Measurements from ENCODE around the gene CXCR6. TPM values are rescaled to one million over a fixed set of nuclear protein-coding genes. Genes with fewer than 3 reads are reported as not detected.

The CXCR6 gene
- total RNA-seq, 1 donor from 2014 or later = 0.33 TPM

DNA sequence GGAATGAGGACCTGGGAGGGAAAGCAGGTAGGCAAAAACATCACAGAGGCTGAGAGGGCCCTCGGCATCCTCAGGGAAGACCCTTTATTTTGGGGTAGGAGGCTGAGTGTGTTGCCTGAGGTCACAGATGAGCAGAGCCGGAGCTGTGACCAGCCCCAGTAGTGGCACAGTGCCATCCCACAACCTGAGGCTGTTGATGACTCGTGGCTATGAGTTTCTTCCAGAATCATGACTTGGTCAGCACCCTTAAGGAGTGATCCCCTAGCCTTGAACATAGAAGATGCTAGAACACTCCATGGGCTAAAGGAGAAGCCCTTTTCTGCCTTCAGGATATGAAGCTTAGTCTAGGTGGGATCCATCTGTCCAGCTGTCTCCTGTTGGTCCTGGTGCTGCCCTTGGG lies 19.5 kb upstream of the CXCR6 start:
- Histone ChIP-seq H3K4me3 (no peak overlapping the region), H3K9me3 (replicated peaks) (no peaks in the 10 kb centered on the region), H3K36me3 (peaks cover 90% of the 10 kb centered on the region), H3K4me1 (peaks cover 14% of the 10 kb centered on the region), H3K27ac (replicated peaks) (no peak overlapping the region), H3K27me3 (ENCODE audit: low read depth) (no peaks in the 10 kb centered on the region)
- no peak for TF ChIP-seq CTCF (IDR thresholded peaks at IDR 0.05; ENCODE audit: borderline replicate concordance)
- intact Hi-C loops (cut with micrococcal nuclease) = no loop called here
- DNase-seq = no peak

GRCh38 chr3:45927881-45928280 lies 15.4 kb upstream of the CXCR6 start:
- H3K4me1 ChIP-seq = peaks cover 22% of the 10 kb centered on the region
- no peaks in the 10 kb centered on the region for H3K9me3 ChIP-seq (replicated peaks)
- H3K27ac ChIP-seq (replicated peaks) = no peak overlapping the region
- H3K36me3 ChIP-seq = peaks cover 95% of the 10 kb centered on the region
- no peak overlapping the region for H3K4me3 ChIP-seq
- intact Hi-C loops (cut with micrococcal nuclease) = loop anchor here (5.0 kb wide), 1 partner anchor 86 kb away; the partner anchor contains the start of gene LZTFL1
- no peak for DNase-seq
- no peaks in the 10 kb centered on the region for H3K27me3 ChIP-seq (ENCODE audit: low read depth)
- TF ChIP-seq CTCF (IDR thresholded peaks at IDR 0.05; ENCODE audit: borderline replicate concordance) = no peak

- H3K36me3 ChIP-seq = peaks cover 95% of the 10 kb centered on the region
- DNase-seq = no peak
- peaks cover 24% of the 10 kb centered on the region for H3K4me1 ChIP-seq
- no peak overlapping the region for H3K27ac ChIP-seq (replicated peaks)
- peak; percentile 65 for TF ChIP-seq CTCF (IDR thresholded peaks at IDR 0.05; ENCODE audit: borderline replicate concordance)
- intact Hi-C loops (cut with micrococcal nuclease) = loop anchor here (5.0 kb wide), 1 partner anchor 87 kb away; the partner anchor contains the start of gene LZTFL1
- no peaks in the 10 kb centered on the region for H3K9me3 ChIP-seq (replicated peaks)
- no peaks in the 10 kb centered on the region for H3K27me3 ChIP-seq (ENCODE audit: low read depth)
- H3K4me3 ChIP-seq = no peak overlapping the region
Observed at GRCh38 chr3:45929042-45929679, 14.1 kb upstream of the CXCR6 start.

DNA sequence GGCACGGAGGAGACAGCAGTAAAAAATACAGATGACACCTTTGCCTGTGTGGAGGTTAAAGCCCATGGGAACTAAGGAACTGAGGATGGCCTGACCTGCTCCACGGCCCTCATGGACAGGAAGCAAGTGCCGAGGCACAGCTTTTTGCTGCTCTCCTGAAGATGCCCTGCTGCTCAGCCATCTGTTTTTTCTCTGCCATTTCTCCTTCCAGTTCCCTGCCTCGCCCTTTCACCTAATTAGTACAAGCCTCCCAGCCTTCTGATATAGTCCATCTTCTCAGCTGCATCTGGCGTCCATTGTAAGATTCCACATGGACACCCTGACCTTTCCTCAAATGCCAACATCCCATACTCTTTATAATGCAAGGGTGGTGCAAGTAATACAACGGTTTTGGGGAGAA lies 11.8 kb upstream of the CXCR6 start:
- no peak for DNase-seq
- Histone ChIP-seq H3K36me3 (peaks cover 97% of the 10 kb centered on the region), H3K9me3 (replicated peaks) (no peaks in the 10 kb centered on the region), H3K27ac (replicated peaks) (no peak overlapping the region), H3K4me3 (no peak overlapping the region), H3K4me1 (peaks cover 46% of the 10 kb centered on the region), H3K27me3 (ENCODE audit: low read depth) (no peaks in the 10 kb centered on the region)
- no peak for TF ChIP-seq CTCF (IDR thresholded peaks at IDR 0.05; ENCODE audit: borderline replicate concordance)
- intact Hi-C loops (cut with micrococcal nuclease) = no loop called here

DNA sequence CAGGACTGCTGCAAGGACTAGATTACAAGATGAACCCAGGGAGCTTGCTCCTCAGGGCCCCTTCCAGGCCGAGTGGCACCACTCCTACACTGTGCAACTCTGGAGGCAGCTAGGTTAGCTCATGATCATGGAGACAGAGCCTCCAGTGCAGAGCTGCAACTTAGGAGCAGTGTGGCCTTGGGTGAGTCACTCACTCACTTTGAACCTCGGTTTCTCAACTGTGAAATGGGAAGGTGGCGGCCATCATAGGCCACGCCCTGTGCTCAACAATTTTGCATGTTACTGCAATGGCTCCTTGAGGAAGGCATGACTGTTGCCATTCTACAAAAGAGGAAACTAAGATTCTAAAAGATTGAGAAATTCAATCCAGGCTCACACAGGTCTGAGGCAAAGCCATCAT lies 11.2 kb upstream of the CXCR6 start:
- no peak for DNase-seq
- no peak overlapping the region for H3K27ac ChIP-seq (replicated peaks)
- peaks cover 97% of the 10 kb centered on the region for H3K36me3 ChIP-seq
- no peaks in the 10 kb centered on the region for H3K27me3 ChIP-seq (ENCODE audit: low read depth)
- TF ChIP-seq CTCF (IDR thresholded peaks at IDR 0.05; ENCODE audit: borderline replicate concordance) = no peak
- intact Hi-C loops (cut with micrococcal nuclease) = no loop called here
- H3K4me3 ChIP-seq = no peak overlapping the region
- H3K4me1 ChIP-seq = peaks cover 47% of the 10 kb centered on the region
- no peaks in the 10 kb centered on the region for H3K9me3 ChIP-seq (replicated peaks)

All from left ventricle myocardium inferior (tissue), 1 donor.